ENCODE data around the gene SQSTM1. TPM values are rescaled to one million over a fixed set of nuclear protein-coding genes. Genes with fewer than 3 reads are reported as not detected.
A peak's percentile ranks its signal among the peaks of the same experiment; 100 is the strongest.

SQSTM1 gene
- total and polyA plus RNA-seq, 9 of the 15 experiments (the other 6 are each of a cell fraction or from before 2014, with no cell fraction given) = 5.6 to 148 (median 64.0) TPM

GRCh38 chr5:179858241-179858585 is 37.5 kb downstream of the SQSTM1 start (continued):
- TF ChIP-seq KHSRP (IDR thresholded peaks at IDR 0.05) (no peak), E2F6 (IDR thresholded peaks at IDR 0.05; ENCODE audit: borderline replicate concordance in 1 of 2, extremely low read depth in 1 of 2, insufficient read depth in 1 of 2, insufficient read length in 1 of 2, low read depth in 1 of 2, low read length in 1 of 2, poor library complexity in 1 of 2, severe bottlenecking in 1 of 2) (peak in 1 of 2 experiments; percentile 35), PTRF (tag; IDR thresholded peaks at IDR 0.05) (no peak), IRF1 (CRISPR knock-in tag; IDR thresholded peaks at IDR 0.05; ENCODE audit: borderline replicate concordance) (no peak), FOXK1 (CRISPR knock-in tag; IDR thresholded peaks at IDR 0.05; ENCODE audit: borderline replicate concordance) (0 out of 2 replicates have a peak, but pooled peaks have one; percentile 69), CHD1 (IDR thresholded peaks at IDR 0.05; ENCODE audit: low read length) (peak; percentile 63), GTF2B (IDR thresholded peaks at IDR 0.05; ENCODE audit: extremely low read depth, insufficient read length) (no peak), SAP30 (IDR thresholded peaks at IDR 0.05; ENCODE audit: borderline replicate concordance, insufficient read depth, low read depth, low read length, poor library complexity, severe bottlenecking) (no peak), JUN (IDR thresholded peaks at IDR 0.05; ENCODE audit: borderline replicate concordance, low read depth, low read length) (no peak), JUN (CRISPR knock-in tag; IDR thresholded peaks at IDR 0.05; ENCODE audit: borderline replicate concordance) (no peak), ATF2 (CRISPR knock-in tag; IDR thresholded peaks at IDR 0.05) (no peak), HOXB6 (CRISPR knock-in tag; IDR thresholded peaks at IDR 0.05; ENCODE audit: borderline replicate concordance) (no peak), BMI1 (IDR thresholded peaks at IDR 0.05; ENCODE audit: low read length) (no peak), ZNF263 (CRISPR knock-in tag; IDR thresholded peaks at IDR 0.05; ENCODE audit: borderline replicate concordance) (peak; percentile 75; the same call in 1 of the 2 replicates)

Measured in K562 (cell line).